ENCODE measurements around the gene ERAP2. TPM values are rescaled to one million over a fixed set of nuclear protein-coding genes. Genes with fewer than 3 reads are reported as not detected.
"Not testable (repeated sequence)": the region's sequence is repeated elsewhere in the genome, so short reads cannot be mapped to it uniquely, and the experiment has no call there.

ERAP2 gene
- total RNA-seq, 2 donors from 2014 or later, result 7.5 to 24.7 TPM

GRCh38 chr5:96930589-96930988 is 54.3 kb downstream of the ERAP2 start:
- ATAC-seq, result no peak
- 85 to 99% methylated on average over 3 of the region's 3 CpGs for WGBS, 2 donors
- no peak overlapping the region for H3K27ac ChIP-seq
- H3K9me3 ChIP-seq, result no peaks in the 10 kb centered on the region
- H3K4me3 ChIP-seq, result no peak overlapping the region
- no peaks in the 10 kb centered on the region for H3K27me3 ChIP-seq
- H3K36me3 ChIP-seq (replicated peaks in 1 of 2; ENCODE audit: insufficient read depth in 1 of 2, low read depth in 2 of 2), result no peaks in the 10 kb centered on the region
- intact Hi-C loops (cut with DNase I), result no loop called here
- no peak for DNase-seq
- TF ChIP-seq CTCF (IDR thresholded peaks at IDR 0.05) (no peak), POLR2A (IDR thresholded peaks at IDR 0.05) (no peak)
- H3K4me1 ChIP-seq, result peaks cover 19% of the 10 kb centered on the region

GRCh38 chr5:96931037-96931436 is 54.7 kb downstream of the ERAP2 start:
- H3K36me3 ChIP-seq (replicated peaks in 1 of 2; ENCODE audit: insufficient read depth in 1 of 2, low read depth in 2 of 2); DNase-seq; H3K9me3 ChIP-seq; intact Hi-C loops (cut with DNase I); H3K27ac ChIP-seq; ATAC-seq; H3K4me3 ChIP-seq; H3K27me3 ChIP-seq: not testable (repeated sequence)
- WGBS, 2 donors, result 93 to 96% methylated on average over 2 of the region's 2 CpGs
- peaks cover 19% of the 10 kb centered on the region for H3K4me1 ChIP-seq

GRCh38 chr5:96931605-96932004 is 55.3 kb downstream of the ERAP2 start:
- H3K4me1 ChIP-seq, result peaks cover 19% of the 10 kb centered on the region
- TF ChIP-seq POLR2A (IDR thresholded peaks at IDR 0.05), result no peak
- TF ChIP-seq CTCF (IDR thresholded peaks at IDR 0.05), result no peak
- H3K9me3 ChIP-seq, result no peaks in the 10 kb centered on the region
- no peaks in the 10 kb centered on the region for H3K36me3 ChIP-seq (replicated peaks in 1 of 2; ENCODE audit: insufficient read depth in 1 of 2, low read depth in 2 of 2)
- ATAC-seq, result no peak
- 71 to 75% methylated on average over 1 of the region's 1 CpG for WGBS, 2 donors
- intact Hi-C loops (cut with DNase I), result no loop called here
- H3K4me3 ChIP-seq, result no peak overlapping the region
- DNase-seq, result no peak
- H3K27me3 ChIP-seq, result no peaks in the 10 kb centered on the region
- H3K27ac ChIP-seq, result no peak overlapping the region

GRCh38 chr5:96932026-96932425 is 55.7 kb downstream of the ERAP2 start:
- DNase-seq, result no peak
- no peak overlapping the region for H3K27ac ChIP-seq

More at GRCh38 chr5:96932026-96932425, 55.7 kb downstream of the ERAP2 start:
- no peak for TF ChIP-seq POLR2A (IDR thresholded peaks at IDR 0.05)
- TF ChIP-seq CTCF (IDR thresholded peaks at IDR 0.05), result no peak
- intact Hi-C loops (cut with DNase I), result no loop called here
- Histone ChIP-seq H3K4me1 (peaks cover 20% of the 10 kb centered on the region), H3K36me3 (replicated peaks in 1 of 2; ENCODE audit: insufficient read depth in 1 of 2, low read depth in 2 of 2) (no peaks in the 10 kb centered on the region), H3K27me3 (no peaks in the 10 kb centered on the region), H3K9me3 (no peaks in the 10 kb centered on the region), H3K4me3 (no peak overlapping the region)
- WGBS, 2 donors, result 74 to 88% methylated on average over 5 of the region's 5 CpGs
- ATAC-seq, result no peak
